ENCODE measurements around the gene C1orf21.

C1orf21 gene

GRCh38 chr1:184524248-184524647 is 137.4 kb downstream of the C1orf21 start:
- DNase-seq, result no peak

DNA sequence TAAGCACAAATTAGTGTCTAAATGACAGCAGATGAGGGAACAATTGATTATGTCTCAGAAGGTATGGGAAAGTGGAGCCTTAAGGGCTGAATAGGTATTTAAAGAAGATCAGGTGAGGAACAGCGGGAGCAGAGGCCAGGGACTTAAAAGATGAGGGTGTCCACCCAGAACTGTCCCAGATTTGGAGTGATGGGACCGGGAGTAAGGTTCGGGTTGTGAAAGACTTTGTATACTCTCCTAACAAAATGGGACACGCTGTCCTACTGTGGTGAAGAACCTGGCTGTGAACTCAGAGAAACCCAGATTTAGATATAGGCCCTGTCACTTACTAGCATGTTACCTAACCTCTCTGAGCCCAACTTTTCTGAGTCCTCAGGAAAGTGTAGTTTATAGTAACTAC is 140.6 kb downstream of the C1orf21 start:
- no peak for DNase-seq

DNA sequence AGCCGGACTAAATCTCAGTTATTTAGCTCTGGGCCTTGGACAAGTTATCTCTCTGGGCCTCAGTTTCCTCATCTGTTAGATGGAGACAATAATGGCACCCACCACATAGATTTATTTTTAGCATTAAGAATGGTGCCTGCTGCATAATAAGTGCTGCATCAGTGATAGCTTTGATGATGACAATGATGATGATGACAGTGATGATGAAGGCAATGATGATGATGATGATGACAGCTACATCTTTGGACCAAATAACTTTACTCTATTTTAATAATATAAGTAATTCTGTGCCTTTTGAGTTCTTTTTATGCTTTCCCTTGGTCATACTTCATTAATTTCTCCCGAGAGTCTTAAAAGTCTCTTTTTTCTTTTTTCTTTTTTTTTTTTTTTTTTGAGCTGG is 143.4 kb downstream of the C1orf21 start:
- DNase-seq, result no peak

- DNase-seq, result no peak
Observed at GRCh38 chr1:184531296-184531695, 144.5 kb downstream of the C1orf21 start.

GRCh38 chr1:184532199-184532598 is 145.4 kb downstream of the C1orf21 start:
- no peak for DNase-seq

DNA sequence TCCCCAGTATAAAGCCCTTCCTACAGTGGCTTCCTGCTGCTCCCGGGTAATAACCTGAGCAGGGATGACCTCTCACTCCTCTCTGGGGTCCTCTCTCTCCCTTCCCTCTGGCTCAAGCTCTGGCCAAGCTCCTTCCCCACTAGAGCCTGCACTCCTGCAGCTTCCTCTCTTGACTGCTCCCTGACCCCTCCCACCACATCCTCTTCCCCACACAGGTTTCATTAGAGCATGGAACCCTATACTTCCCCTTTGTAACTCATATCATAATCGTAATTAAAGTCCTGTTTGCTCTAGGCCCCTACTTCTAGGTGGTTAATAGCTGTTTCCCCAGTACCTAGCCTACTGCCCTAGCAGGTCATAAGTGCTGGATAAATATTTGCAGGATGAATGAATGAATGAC is 146.2 kb downstream of the C1orf21 start:
- no peak for DNase-seq

GRCh38 chr1:184533915-184534314 is 147.1 kb downstream of the C1orf21 start:
- no peak for DNase-seq

- no peak for DNase-seq
Observed at GRCh38 chr1:184534690-184535089, 147.9 kb downstream of the C1orf21 start.

- no peak for DNase-seq
Observed at GRCh38 chr1:184535191-184535970, 148.6 kb downstream of the C1orf21 start.

DNA sequence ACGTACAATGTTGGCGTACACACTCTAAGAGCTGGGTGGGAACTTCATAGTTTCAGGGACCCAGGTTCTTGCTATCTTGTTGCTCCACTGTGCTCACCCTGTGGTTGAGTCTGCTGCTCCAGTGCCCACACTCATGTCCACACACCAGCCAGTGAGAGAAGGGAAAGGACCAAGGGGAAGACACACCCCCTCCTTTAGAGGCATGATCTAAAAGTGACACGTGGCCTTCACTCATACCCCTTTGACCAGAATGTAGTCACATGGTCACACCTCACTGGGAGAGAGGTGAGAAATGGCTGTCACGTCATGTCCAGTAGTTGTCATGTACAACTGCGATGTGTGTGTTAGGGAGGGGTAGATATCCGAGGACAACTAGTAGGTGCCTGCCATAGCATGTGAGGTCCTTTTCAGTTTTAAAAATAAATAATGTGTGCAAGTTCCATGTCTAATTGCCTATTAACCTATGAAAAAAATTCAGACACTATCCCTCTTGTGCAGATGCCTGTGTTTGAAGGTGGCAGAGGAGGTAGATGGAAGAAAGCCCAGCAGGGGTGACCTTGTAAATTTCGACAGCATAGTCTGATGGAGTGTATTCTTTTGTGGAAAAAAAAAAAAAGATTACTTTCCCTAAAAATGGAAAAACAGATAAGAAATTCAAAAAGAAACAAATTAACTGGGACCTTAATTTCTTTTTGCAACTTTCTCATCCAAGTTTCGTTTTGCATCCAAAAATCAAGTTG is 149.6 kb downstream of the C1orf21 start:
- no peak for DNase-seq

GRCh38 chr1:184539580-184539979 is 152.8 kb downstream of the C1orf21 start:
- DNase-seq, result no peak

DNA sequence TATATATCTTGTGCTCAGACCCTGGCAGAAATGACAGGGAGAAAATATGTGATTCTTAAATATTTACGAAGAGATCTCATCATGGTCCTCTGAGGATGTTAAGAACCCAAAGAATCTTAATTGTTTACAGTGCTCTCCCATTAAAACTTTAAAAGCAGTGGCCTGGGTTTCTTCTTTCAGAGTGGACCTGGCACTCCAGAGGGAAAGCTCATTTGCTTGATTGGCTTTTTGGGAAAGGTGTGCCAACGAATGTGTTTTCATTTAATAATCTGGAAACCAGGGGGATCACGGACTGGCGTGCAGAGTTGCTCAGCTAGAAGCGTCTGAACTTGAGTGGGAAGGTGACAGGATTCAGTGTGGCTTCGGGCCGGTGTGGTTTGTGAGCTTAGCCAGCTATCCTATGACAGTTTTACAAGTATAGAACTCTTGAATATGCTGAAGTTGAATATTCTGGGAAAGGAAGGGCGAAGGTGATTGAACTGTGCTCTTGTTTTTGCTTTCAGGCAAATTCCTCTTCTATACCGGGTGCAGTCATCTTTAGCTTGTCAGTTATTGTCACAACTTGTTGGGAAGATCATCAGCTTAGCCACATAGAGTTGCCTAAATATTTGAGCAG is 154.8 kb downstream of the C1orf21 start:
- DNase-seq, result no peak

GRCh38 chr1:184542291-184542690 is 155.5 kb downstream of the C1orf21 start:
- DNase-seq, result no peak

DNA sequence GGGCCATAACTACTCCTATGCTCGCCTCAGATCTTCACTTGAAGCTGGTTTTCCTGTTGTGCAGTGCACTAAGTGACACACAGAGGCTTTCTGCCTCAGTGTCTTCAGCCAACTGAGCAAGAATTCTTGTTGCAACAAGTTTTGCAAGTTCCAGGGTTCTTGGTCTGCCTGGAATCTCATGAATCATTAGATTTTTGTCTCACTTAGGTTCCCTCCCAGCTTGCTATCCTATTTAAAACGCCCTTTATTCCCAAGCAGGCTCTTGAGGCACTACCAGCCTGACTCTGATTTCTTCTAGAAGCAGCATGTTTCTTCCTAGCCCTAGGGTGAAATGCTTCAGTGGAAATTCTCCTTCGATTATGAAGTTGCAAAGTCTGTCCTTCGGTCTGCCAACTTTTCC is 158.8 kb downstream of the C1orf21 start:
- no peak for DNase-seq

DNA sequence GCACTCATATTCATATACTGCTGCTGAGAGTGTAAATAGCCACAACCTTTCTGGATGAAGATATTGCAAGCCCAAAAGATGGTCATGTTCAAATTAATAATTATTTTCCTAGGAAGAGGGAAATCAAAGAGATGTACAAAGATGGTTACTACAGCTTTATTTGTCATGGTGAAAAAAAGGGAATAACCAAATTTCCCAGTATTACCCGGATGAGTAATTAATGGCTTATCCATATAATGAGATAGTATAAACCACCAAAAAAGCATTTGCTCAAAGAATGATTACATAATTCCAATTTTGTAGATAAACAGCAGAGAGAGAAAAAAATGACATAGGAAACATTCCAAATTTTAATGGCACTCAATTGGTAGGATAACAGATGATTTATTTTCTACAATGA is 165.6 kb downstream of the C1orf21 start:
- no peak for DNase-seq

DNA sequence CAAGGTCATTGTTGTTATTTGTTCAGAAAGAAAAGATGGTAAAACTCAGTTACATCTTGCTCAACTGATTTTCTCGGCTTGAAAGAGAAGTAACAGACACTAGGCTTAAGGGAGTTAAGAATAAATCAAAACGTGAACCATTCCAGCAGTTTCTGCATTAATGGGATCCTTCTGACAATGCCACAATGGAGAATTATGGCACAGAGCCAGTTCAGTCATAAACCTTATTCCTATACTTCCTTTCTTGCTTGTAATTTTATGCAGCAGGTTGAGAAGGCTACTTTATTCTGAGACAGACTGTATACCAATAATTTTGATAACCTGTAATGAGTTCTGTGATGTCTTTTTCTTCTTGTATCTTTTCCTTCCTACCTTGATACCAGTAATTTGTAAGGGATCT is 167.0 kb downstream of the C1orf21 start:
- DNase-seq, result no peak

DNA sequence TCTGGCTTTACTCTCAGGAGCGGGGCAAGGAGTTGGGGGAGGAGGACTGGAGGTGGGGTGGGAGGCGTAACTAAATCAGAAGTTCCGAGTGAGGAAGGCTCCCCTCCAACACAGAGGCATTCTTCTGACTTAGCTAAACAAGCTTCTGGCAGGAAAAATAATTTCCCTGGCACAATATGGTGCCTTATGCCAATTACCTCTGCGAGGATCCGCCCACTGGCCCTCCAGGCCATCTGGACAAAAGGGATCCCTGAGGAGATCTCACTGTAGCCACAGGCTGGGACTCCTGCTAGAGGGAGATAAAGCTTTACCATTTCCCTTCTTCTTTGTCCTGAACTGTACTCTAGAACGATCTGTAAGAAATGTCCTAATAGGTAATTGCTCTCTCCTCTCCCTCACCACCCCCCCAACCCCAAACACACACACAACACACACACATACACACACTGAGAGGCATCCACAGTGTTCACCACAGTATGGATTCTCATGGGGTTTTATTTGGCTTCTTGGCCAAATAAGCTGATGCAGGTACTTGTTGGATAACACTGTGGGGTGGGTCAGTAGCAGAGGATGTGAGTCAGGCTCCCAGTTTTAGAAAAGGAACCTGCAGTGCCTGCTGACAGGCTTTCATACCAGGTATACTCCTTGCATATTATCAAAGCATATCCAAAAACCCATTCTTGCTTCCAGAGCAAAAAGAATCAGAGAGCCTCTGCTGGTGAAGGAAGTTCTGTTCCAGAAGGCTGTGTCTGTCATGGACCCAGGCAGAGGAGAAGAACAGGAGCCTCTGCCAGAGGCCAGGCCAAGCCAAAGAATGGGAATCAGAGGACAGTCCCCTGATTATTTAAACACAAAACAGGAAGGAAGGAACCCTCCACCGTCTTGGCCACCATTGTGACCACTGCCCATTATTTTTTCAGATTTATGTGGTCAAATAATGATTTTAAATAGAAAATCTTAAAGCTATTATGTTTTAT is 169.1 kb downstream of the C1orf21 start:
- no peak for DNase-seq

DNA sequence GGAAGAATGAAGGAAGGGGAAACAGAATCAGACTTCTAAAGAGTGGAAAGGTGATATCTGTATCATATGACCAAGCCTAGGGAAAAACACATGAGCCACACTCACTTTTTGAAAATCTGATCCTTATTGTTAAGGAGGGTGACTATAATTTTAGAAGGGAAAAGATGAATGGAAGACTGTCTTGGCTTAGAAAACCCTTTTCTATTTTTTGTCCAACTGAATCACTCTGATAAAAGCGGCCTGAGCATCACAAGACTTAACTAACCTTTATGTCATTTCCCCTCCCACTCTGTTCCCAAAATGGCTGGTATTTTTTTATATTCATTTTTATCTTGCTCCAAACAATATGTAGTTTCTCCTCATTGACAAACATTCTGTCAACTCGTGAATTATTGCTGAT is 169.8 kb downstream of the C1orf21 start:
- no peak for DNase-seq

GRCh38 chr1:184557423-184558347 is 170.9 kb downstream of the C1orf21 start:
- no peak for DNase-seq

DNA sequence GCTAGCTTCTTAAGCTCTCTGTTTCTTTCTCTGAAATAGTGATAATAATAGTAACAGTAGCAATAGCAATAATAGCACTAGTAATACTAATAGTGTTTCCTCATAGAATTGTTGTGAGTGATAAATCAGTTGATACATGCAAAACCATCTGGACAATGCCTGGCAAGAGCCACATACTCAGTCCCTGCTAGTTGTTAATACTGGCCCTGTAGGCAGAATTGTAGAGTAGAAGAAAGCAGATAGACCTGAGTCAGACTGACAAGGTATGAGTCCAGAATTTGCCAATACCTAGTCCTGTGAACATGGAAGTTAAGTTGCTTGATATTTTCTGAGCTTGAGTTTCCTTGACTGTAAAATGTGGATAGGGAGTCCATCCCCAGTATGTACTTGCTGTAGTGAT is 171.9 kb downstream of the C1orf21 start:
- no peak for DNase-seq

- no peak for DNase-seq
Observed at GRCh38 chr1:184559117-184559713, 172.4 kb downstream of the C1orf21 start.

Measured in CD4-positive, alpha-beta T cell treated with Interleukin-10 for 1 hour (primary cell).